H9 (cell line): ENCODE results near the gene OR12D1. TPM values are rescaled to one million over a fixed set of nuclear protein-coding genes. Genes with fewer than 3 reads are reported as not detected.

Experiments
- DNase-seq: peaks from one replicate; pipeline ENCODE4 v3.0.0-alpha.2; 2017
- H2AFZ ChIP-seq: one replicate; pipeline ENCODE4 v1.6.1; 2013; ENCODE audit warnings: mild to moderate bottlenecking, low read length, control low read depth, moderate library complexity
- H2AK5ac ChIP-seq: 2 replicates; pipeline ENCODE4 v1.6.1; 2013; ENCODE audit warnings: low read length, control low read depth, mixed read lengths; ENCODE audit not compliant: insufficient read length
- H2BK120ac ChIP-seq: one replicate; pipeline ENCODE4 v1.6.1; 2013; ENCODE audit warnings: low read depth, mild to moderate bottlenecking, low read length, control low read depth, inconsistent platforms; ENCODE audit not compliant: poor library complexity, severe bottlenecking
- H2BK12ac ChIP-seq: 2 replicates; pipeline ENCODE4 v1.6.1; 2013; ENCODE audit warnings: low read length, control low read depth, mixed read lengths, low read depth; ENCODE audit not compliant: insufficient read length
- H2BK15ac ChIP-seq: 2 replicates; pipeline ENCODE4 v1.6.1; 2013; ENCODE audit warnings: low read depth, low read length, control low read depth
- H2BK20ac ChIP-seq: one replicate; pipeline ENCODE4 v1.6.1; 2013; ENCODE audit warnings: low read depth, mild to moderate bottlenecking, low read length, control low read depth, inconsistent platforms; ENCODE audit not compliant: poor library complexity, severe bottlenecking
- H2BK5ac ChIP-seq: 2 replicates; pipeline ENCODE4 v1.6.1; 2013; ENCODE audit warnings: low read length, control low read depth, mixed read lengths; ENCODE audit not compliant: insufficient read length
- H3K14ac ChIP-seq: 2 replicates; pipeline ENCODE4 v1.6.1; 2013; ENCODE audit warnings: low read length, control low read depth; ENCODE audit not compliant: insufficient read depth
- H3K18ac ChIP-seq: 2 replicates; pipeline ENCODE4 v1.6.1; 2013; ENCODE audit warnings: low read depth, mild to moderate bottlenecking, mixed read lengths, low read length, control low read depth; ENCODE audit not compliant: insufficient read length
- H3K23ac ChIP-seq: 2 replicates; pipeline ENCODE4 v1.6.1; 2013; ENCODE audit warnings: low read length, control low read depth, mixed read lengths, low read depth; ENCODE audit not compliant: insufficient read length
- H3K23me2 ChIP-seq: 2 replicates; pipeline ENCODE4 v1.6.1; 2013; ENCODE audit warnings: low read depth, mild to moderate bottlenecking, mixed read lengths, low read length, control low read depth; ENCODE audit not compliant: insufficient read length, poor library complexity, severe bottlenecking
- H3K27ac ChIP-seq: 2 replicates; pipeline ENCODE4 v1.5.1; 2013; ENCODE audit warnings: low read length, control low read depth, mixed read lengths, low read depth; ENCODE audit not compliant: insufficient read length
- H3K27me3 ChIP-seq: 2 replicates; pipeline ENCODE4 v1.6.1; 2013; ENCODE audit warnings: low read length, control low read depth, inconsistent platforms; ENCODE audit not compliant: insufficient read depth
- H3K4ac ChIP-seq: 2 replicates; pipeline ENCODE4 v1.6.1; 2013; ENCODE audit warnings: low read depth, mild to moderate bottlenecking, control low read depth, inconsistent platforms, low read length, moderate library complexity
- H3K4me1 ChIP-seq: 2 replicates; pipeline ENCODE4 v1.6.1; 2013; ENCODE audit warnings: low read length, control low read depth, inconsistent platforms; ENCODE audit not compliant: insufficient read depth
- H3K4me2 ChIP-seq: 2 replicates; pipeline ENCODE4 v1.6.1; 2013; ENCODE audit warnings: low read length, control low read depth, mixed read lengths; ENCODE audit not compliant: insufficient read length, insufficient read depth
- H3K56ac ChIP-seq: 2 replicates; pipeline ENCODE4 v1.6.1; 2013; ENCODE audit warnings: low read depth, mild to moderate bottlenecking, mixed read lengths, low read length, control low read depth; ENCODE audit not compliant: insufficient read length
- H3K79me1 ChIP-seq: 2 replicates; pipeline ENCODE4 v1.6.1; 2013; ENCODE audit warnings: low read depth, mild to moderate bottlenecking, moderate library complexity, low read length, control low read depth, inconsistent platforms; ENCODE audit not compliant: insufficient read depth, poor library complexity, severe bottlenecking
- H3K79me2 ChIP-seq: 2 replicates; pipeline ENCODE4 v1.6.1; 2013; ENCODE audit warnings: low read length, control low read depth, inconsistent platforms; ENCODE audit not compliant: insufficient read depth
- H3K9ac ChIP-seq: 2 replicates; pipeline ENCODE4 v1.6.1; 2013; ENCODE audit warnings: low read length, control low read depth, mixed read lengths; ENCODE audit not compliant: insufficient read length; ENCODE audit errors: extremely low read depth
- H3K9me3 ChIP-seq: one replicate; pipeline ENCODE4 v1.6.1; 2013; ENCODE audit warnings: low read depth, low read length, inconsistent platforms; ENCODE audit not compliant: control insufficient read depth
- H3T11ph ChIP-seq: one replicate; pipeline ENCODE4 v1.6.1; 2013; ENCODE audit warnings: mild to moderate bottlenecking, low read length, control low read depth, inconsistent platforms
- H4K20me1 ChIP-seq: one replicate; pipeline ENCODE4 v1.6.1; 2013; ENCODE audit not compliant: control insufficient read depth, insufficient read length, insufficient read depth
- H4K5ac ChIP-seq: 2 replicates; pipeline ENCODE4 v1.6.1; 2013; ENCODE audit warnings: low read depth, mild to moderate bottlenecking, mixed read lengths, low read length, control low read depth; ENCODE audit not compliant: insufficient read length
- H4K8ac ChIP-seq: replicated peaks from 2 replicates; pipeline ENCODE4 v1.6.1; 2013; ENCODE audit warnings: low read length, control low read depth, mixed read lengths, low read depth; ENCODE audit not compliant: insufficient read length
- H4K91ac ChIP-seq: 2 replicates; pipeline ENCODE4 v1.6.1; 2013; ENCODE audit warnings: low read depth, mild to moderate bottlenecking, moderate library complexity, mixed read lengths, low read length, control low read depth; ENCODE audit not compliant: insufficient read length
- H3K27ac Mint-ChIP-seq, 3 experiments: 2 replicates in 2 of 3; 3 replicates in 1 of 3; pipeline ENCODE4 v1.8.0; 2020 to 2021; ENCODE audit warnings: mixed read lengths in 3 of 3, mild to moderate bottlenecking in 1 of 3, moderate library complexity in 1 of 3
- H3K27me3 Mint-ChIP-seq: 2 replicates; pipeline ENCODE4 v1.8.0; 2021; ENCODE audit warnings: low read depth, mild to moderate bottlenecking, moderate library complexity, mixed read lengths
- H3K36me3 Mint-ChIP-seq, 3 experiments: 2 replicates in 2 of 3; 3 replicates in 1 of 3; pipeline ENCODE4 v1.8.0; 2020 to 2021; ENCODE audit warnings: low read depth in 3 of 3, mixed read lengths in 3 of 3; ENCODE audit not compliant: insufficient read depth in 1 of 3
- H3K4me1 Mint-ChIP-seq, 2 experiments: 2 replicates each; pipeline ENCODE4 v1.8.0; 2020; ENCODE audit warnings: mixed read lengths in 2 of 2
- H3K4me3 Mint-ChIP-seq, 2 experiments: 2 replicates in 1 of 2; 3 replicates in 1 of 2; pipeline ENCODE4 v1.8.0; 2020 to 2021; ENCODE audit warnings: mild to moderate bottlenecking in 2 of 2, mixed read lengths in 2 of 2, moderate library complexity in 1 of 2
- H3K9me3 Mint-ChIP-seq, 2 experiments: 2 replicates in 1 of 2; 3 replicates in 1 of 2; pipeline ENCODE4 v1.8.0; 2020; ENCODE audit warnings: mild to moderate bottlenecking in 2 of 2, mixed read lengths in 2 of 2, moderate library complexity in 1 of 2
- CTCF ChIP-seq: fragments of 200-600 bp; sonication (generic); conservative IDR thresholded peaks from 3 replicates; pipeline ENCODE4 v1.8.0; 2021; ENCODE audit warnings: antibody characterized with exemption, mild to moderate bottlenecking
- WGBS: extraction: QIAGEN DNeasy Blood & Tissue Kit; methylation state at CpG from one replicate; pipeline ENCODE4 v1.1.7; 2013; ENCODE audit warnings: missing lambda C conversion rate, low lambda C conversion rate, mixed read lengths; ENCODE audit not compliant: insufficient read length; ENCODE audit errors: extremely low coverage; 5-methylcytosine and 5-hydroxymethylcytosine counted together
- total RNA-seq: library from RNA; stranded (reverse); gene quantifications from 2 replicates; pipeline ENCODE4 v1.2.1, GENCODE V29; 2021

The OR12D1 gene
- total RNA-seq, 1 experiment from 2014 or later: not detected

DNA sequence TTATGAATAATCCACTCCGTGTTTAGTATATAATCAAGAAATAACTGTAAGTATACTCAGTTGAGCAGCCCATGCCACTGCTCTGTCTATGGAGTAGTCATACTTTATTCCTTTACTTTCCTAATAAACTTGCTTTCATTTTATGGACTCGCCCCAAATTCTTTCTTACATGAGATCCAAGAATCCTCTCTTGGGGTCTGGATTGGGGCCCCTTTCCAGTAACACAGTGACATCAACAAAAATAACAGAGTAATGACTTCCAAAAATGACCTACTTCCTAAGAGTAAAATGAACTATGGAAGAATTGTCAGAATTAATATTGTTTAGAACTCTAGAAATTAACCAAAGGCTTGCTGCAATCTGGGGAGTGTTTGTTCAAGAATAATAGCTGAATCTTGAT is 51.1 kb downstream of the OR12D1 start:
- no peak overlapping the region for H4K8ac ChIP-seq
- no peak for TF ChIP-seq CTCF
- H3K36me3 Mint-ChIP-seq: no peaks in the 10 kb centered on the region
- no peak overlapping the region for H4K5ac ChIP-seq
- H3K14ac ChIP-seq: no peak overlapping the region
- H3K4me1 ChIP-seq: 0 out of 2 replicates have a peak, but pooled peaks cover 4% of the 10 kb centered on the region
- H2BK5ac ChIP-seq: no peak overlapping the region
- no peaks in the 10 kb centered on the region for H3K23me2 ChIP-seq
- H3K27ac ChIP-seq: no peak overlapping the region
- no peak overlapping the region for H3T11ph ChIP-seq
- H3K18ac ChIP-seq: no peak overlapping the region
- H3K9me3 Mint-ChIP-seq: peaks cover 0 to 2% of the 10 kb centered on the region in 2 experiments; a peak in 3 of 5 replicates
- peaks cover 3% of the 10 kb centered on the region in 2 experiments; a peak in 3 of 4 replicates for H3K4me1 Mint-ChIP-seq
- no peaks in the 10 kb centered on the region for H3K27me3 ChIP-seq
- no peak overlapping the region for H3K23ac ChIP-seq
- no peaks in the 10 kb centered on the region; the same call in 1 of the 2 replicates for H3K27me3 Mint-ChIP-seq
- no peak overlapping the region for H2BK120ac ChIP-seq
- H3K9me3 ChIP-seq: no peaks in the 10 kb centered on the region
- H3K4me2 ChIP-seq: no peak overlapping the region
- no peaks in the 10 kb centered on the region for H3K79me1 ChIP-seq
- H2BK15ac ChIP-seq: no peak overlapping the region
- no peak overlapping the region for H3K27ac Mint-ChIP-seq
- DNase-seq: no peak
- no CpG with 5 or more reads among the region's 2 CpGs for WGBS
- no peak overlapping the region for H3K9ac ChIP-seq
- no peak overlapping the region for H2BK20ac ChIP-seq
- no peak overlapping the region for H3K56ac ChIP-seq
- H2AFZ ChIP-seq: no peak overlapping the region
- H4K20me1 ChIP-seq: no peaks in the 10 kb centered on the region
- no peak overlapping the region for H2BK12ac ChIP-seq
- H3K4me3 Mint-ChIP-seq: no peak overlapping the region
- no peak overlapping the region for H3K4ac ChIP-seq
- no peaks in the 10 kb centered on the region for H3K79me2 ChIP-seq
- no peak overlapping the region for H2AK5ac ChIP-seq
- H4K91ac ChIP-seq: no peak overlapping the region
